Liver (tissue), 3 donors: Measurements from ENCODE around the gene SRRM2.

Source experiments
- NR2F2 ChIP-seq: IDR thresholded peaks from 2 replicates; pipeline ENCODE4 v1.6.1; 2016; ENCODE audit warnings: antibody characterized with exemption
- YY1 ChIP-seq: IDR thresholded peaks from 2 replicates; pipeline ENCODE4 v1.6.1; 2016; ENCODE audit warnings: antibody characterized with exemption, mild to moderate bottlenecking
- TF ChIP-seq, protein P1 (sequence below): fragments of 150-350 bp; IDR thresholded peaks from 2 replicates; pipeline ENCODE4 v1.5.1; 2017; ENCODE audit warnings: improper control_type of control experiment, low read depth, low read length; ENCODE audit not compliant: missing input control
- donor health status: healthy.
- donor health status: healthy.

GRCh38 chr16:2771496-2772402 is 19.3 kb downstream of the SRRM2 start:
- TF ChIP-seq, protein P1, sequence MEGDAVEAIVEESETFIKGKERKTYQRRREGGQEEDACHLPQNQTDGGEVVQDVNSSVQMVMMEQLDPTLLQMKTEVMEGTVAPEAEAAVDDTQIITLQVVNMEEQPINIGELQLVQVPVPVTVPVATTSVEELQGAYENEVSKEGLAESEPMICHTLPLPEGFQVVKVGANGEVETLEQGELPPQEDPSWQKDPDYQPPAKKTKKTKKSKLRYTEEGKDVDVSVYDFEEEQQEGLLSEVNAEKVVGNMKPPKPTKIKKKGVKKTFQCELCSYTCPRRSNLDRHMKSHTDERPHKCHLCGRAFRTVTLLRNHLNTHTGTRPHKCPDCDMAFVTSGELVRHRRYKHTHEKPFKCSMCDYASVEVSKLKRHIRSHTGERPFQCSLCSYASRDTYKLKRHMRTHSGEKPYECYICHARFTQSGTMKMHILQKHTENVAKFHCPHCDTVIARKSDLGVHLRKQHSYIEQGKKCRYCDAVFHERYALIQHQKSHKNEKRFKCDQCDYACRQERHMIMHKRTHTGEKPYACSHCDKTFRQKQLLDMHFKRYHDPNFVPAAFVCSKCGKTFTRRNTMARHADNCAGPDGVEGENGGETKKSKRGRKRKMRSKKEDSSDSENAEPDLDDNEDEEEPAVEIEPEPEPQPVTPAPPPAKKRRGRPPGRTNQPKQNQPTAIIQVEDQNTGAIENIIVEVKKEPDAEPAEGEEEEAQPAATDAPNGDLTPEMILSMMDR, result no peak
- no peak for TF ChIP-seq YY1
- no peak for TF ChIP-seq NR2F2
